Neural cell (in vitro differentiated cells): Measurements from ENCODE around the gene TMED7. TPM values are rescaled to one million over a fixed set of nuclear protein-coding genes. Genes with fewer than 3 reads are reported as not detected.

Source experiments
- H2AFZ ChIP-seq: fragments of 200-600, 300-800 bp; sonication (generic), shearing (Covaris generic); 2 replicates; pipeline ENCODE4 v1.6.0; 2014; ENCODE audit warnings: low read depth, mild to moderate bottlenecking, antibody characterized with exemption, low read length, moderate library complexity
- H3F3A ChIP-seq: fragments of 200-600 bp; shearing (Covaris generic); 2 replicates; pipeline ENCODE4 v1.6.1; 2016; ENCODE audit warnings: mild to moderate bottlenecking, moderate library complexity, mixed read lengths, antibody characterized with exemption, low read length; ENCODE audit not compliant: insufficient read depth, poor library complexity, severe bottlenecking
- H3K27ac ChIP-seq: fragments of 200-600, 300-800 bp; sonication (generic), shearing (Covaris generic); 2 replicates; pipeline ENCODE4 v1.5.1; 2014; ENCODE audit warnings: mild to moderate bottlenecking, low read length, moderate library complexity
- H3K27me3 ChIP-seq: fragments of 300-800, 200-600 bp; sonication (generic), shearing (Covaris generic); 2 replicates; pipeline ENCODE4 v1.6.0; 2014; ENCODE audit warnings: mild to moderate bottlenecking, low read depth, low read length, moderate library complexity; ENCODE audit not compliant: insufficient read depth
- H3K36me3 ChIP-seq: fragments of 300-800, 200-600 bp; sonication (generic), shearing (Covaris generic); 2 replicates; pipeline ENCODE4 v1.5.1; 2014; ENCODE audit warnings: mild to moderate bottlenecking, antibody characterized with exemption, low read length, moderate library complexity; ENCODE audit not compliant: insufficient read depth
- H3K4me2 ChIP-seq: fragments of 300-800, 200-600 bp; sonication (generic), shearing (Covaris generic); 2 replicates; pipeline ENCODE4 v1.6.0; 2014; ENCODE audit warnings: mild to moderate bottlenecking, low read length
- H3K4me3 ChIP-seq: fragments of 300-800, 200-600 bp; sonication (generic), shearing (Covaris generic); 2 replicates; pipeline ENCODE4 v1.5.1; 2014; ENCODE audit warnings: mild to moderate bottlenecking, low read length, moderate library complexity
- H3K79me2 ChIP-seq: fragments of 200-600 bp; shearing (Covaris generic); replicated peaks from 2 replicates; pipeline ENCODE4 v1.6.0; 2014; ENCODE audit warnings: mild to moderate bottlenecking, low read length, moderate library complexity; ENCODE audit not compliant: insufficient read depth
- H3K9ac ChIP-seq: fragments of 300-800, 200-600 bp; sonication (generic), shearing (Covaris generic); 2 replicates; pipeline ENCODE4 v1.6.1; 2016; ENCODE audit warnings: mild to moderate bottlenecking, low read length, mixed read lengths
- H3K9me2 ChIP-seq: fragments of 200-600 bp; shearing (Covaris generic); 2 replicates; pipeline ENCODE4 v1.6.1; 2016; ENCODE audit warnings: mild to moderate bottlenecking, low read length, mixed read lengths; ENCODE audit not compliant: insufficient read depth
- H3K9me3 ChIP-seq: fragments of 200-600, 300-800 bp; sonication (generic), shearing (Covaris generic); 2 replicates; pipeline ENCODE4 v1.6.1; 2016; ENCODE audit warnings: mild to moderate bottlenecking, mixed run types, low read length, moderate library complexity, mixed read lengths
- H4K20me1 ChIP-seq: fragments of 200-600 bp; shearing (Covaris generic); 2 replicates; pipeline ENCODE4 v1.6.1; 2016; ENCODE audit warnings: mild to moderate bottlenecking, mixed run types; ENCODE audit not compliant: insufficient read depth
- CTCF ChIP-seq: fragments of 450-650 bp; IDR thresholded peaks from 2 replicates; pipeline ENCODE4 v1.5.1; 2014; ENCODE audit warnings: antibody characterized with exemption, mild to moderate bottlenecking, moderate library complexity; ENCODE audit not compliant: poor library complexity, severe bottlenecking
- EP300 ChIP-seq: fragments of 450-650 bp; conservative IDR thresholded peaks from 2 replicates; pipeline ENCODE4 v1.6.1; 2014; ENCODE audit warnings: antibody characterized with exemption, mild to moderate bottlenecking, moderate library complexity; ENCODE audit not compliant: poor library complexity, severe bottlenecking
- EZH2 ChIP-seq: fragments of 200-600, 300-800 bp; shearing (Covaris generic), sonication (generic); IDR thresholded peaks from 2 replicates; pipeline ENCODE4 v1.6.1; 2014; ENCODE audit warnings: antibody characterized with exemption, low read length, borderline replicate concordance, mild to moderate bottlenecking; ENCODE audit not compliant: insufficient read depth, poor library complexity, severe bottlenecking
- MXI1 ChIP-seq: fragments of 450-650 bp; conservative IDR thresholded peaks from 2 replicates; pipeline ENCODE4 v1.6.1; 2014; ENCODE audit warnings: antibody characterized with exemption, mild to moderate bottlenecking; ENCODE audit not compliant: poor library complexity, severe bottlenecking
- POLR2AphosphoS5 ChIP-seq: IDR thresholded peaks from 2 replicates; pipeline ENCODE4 v1.6.1; 2012
- RAD21 ChIP-seq: fragments of 450-650 bp; conservative IDR thresholded peaks from 2 replicates; pipeline ENCODE4 v1.6.1; 2014; ENCODE audit warnings: antibody characterized with exemption, mild to moderate bottlenecking, moderate library complexity
- SMC3 ChIP-seq: fragments of 450-650 bp; conservative IDR thresholded peaks from 2 replicates; pipeline ENCODE4 v1.6.1; 2014; ENCODE audit warnings: antibody characterized with exemption, mild to moderate bottlenecking, moderate library complexity; ENCODE audit not compliant: poor library complexity
- TAF1 ChIP-seq: IDR thresholded peaks from 2 replicates; pipeline ENCODE4 v1.6.1; 2012; ENCODE audit warnings: low read depth
- polyA plus RNA-seq: library from polyadenylated mRNA; depleted of rRNA; stranded (reverse); fragments of >200 nt; gene quantifications from 2 replicates; pipeline ENCODE4 v1.2.3, GENCODE V29; 2014
- TF ChIP-seq, protein P1 (sequence below): IDR thresholded peaks from 2 replicates; pipeline ENCODE4 v1.6.1; 2012; ENCODE audit warnings: borderline replicate concordance

Gene TMED7
- polyA plus RNA-seq, 1 donor from 2014 or later: 74.3 TPM

GRCh38 chr5:115584501-115584900 is 41.3 kb downstream of the TMED7 start:
- Histone ChIP-seq H4K20me1 (no peaks in the 10 kb centered on the region), H3K9me2 (no peaks in the 10 kb centered on the region), H3K36me3 (no peaks in the 10 kb centered on the region), H3K9ac (no peak overlapping the region), H3K9me3 (no peaks in the 10 kb centered on the region), H3K4me3 (no peak overlapping the region), H2AFZ (no peak overlapping the region), H3K27me3 (no peaks in the 10 kb centered on the region), H3F3A (no peaks in the 10 kb centered on the region), H3K79me2 (no peaks in the 10 kb centered on the region), H3K4me2 (no peak overlapping the region), H3K27ac (no peak overlapping the region)
- TF ChIP-seq, protein P1, sequence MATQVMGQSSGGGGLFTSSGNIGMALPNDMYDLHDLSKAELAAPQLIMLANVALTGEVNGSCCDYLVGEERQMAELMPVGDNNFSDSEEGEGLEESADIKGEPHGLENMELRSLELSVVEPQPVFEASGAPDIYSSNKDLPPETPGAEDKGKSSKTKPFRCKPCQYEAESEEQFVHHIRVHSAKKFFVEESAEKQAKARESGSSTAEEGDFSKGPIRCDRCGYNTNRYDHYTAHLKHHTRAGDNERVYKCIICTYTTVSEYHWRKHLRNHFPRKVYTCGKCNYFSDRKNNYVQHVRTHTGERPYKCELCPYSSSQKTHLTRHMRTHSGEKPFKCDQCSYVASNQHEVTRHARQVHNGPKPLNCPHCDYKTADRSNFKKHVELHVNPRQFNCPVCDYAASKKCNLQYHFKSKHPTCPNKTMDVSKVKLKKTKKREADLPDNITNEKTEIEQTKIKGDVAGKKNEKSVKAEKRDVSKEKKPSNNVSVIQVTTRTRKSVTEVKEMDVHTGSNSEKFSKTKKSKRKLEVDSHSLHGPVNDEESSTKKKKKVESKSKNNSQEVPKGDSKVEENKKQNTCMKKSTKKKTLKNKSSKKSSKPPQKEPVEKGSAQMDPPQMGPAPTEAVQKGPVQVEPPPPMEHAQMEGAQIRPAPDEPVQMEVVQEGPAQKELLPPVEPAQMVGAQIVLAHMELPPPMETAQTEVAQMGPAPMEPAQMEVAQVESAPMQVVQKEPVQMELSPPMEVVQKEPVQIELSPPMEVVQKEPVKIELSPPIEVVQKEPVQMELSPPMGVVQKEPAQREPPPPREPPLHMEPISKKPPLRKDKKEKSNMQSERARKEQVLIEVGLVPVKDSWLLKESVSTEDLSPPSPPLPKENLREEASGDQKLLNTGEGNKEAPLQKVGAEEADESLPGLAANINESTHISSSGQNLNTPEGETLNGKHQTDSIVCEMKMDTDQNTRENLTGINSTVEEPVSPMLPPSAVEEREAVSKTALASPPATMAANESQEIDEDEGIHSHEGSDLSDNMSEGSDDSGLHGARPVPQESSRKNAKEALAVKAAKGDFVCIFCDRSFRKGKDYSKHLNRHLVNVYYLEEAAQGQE: no peak
- TF ChIP-seq POLR2AphosphoS5 (no peak), CTCF (no peak), MXI1 (no peak), SMC3 (no peak), TAF1 (no peak), EZH2 (no peak), EP300 (no peak), RAD21 (no peak)

GRCh38 chr5:115583474-115583873 is 42.4 kb downstream of the TMED7 start:
- Histone ChIP-seq H3F3A (no peaks in the 10 kb centered on the region), H3K27ac (no peak overlapping the region), H3K9ac (no peak overlapping the region), H3K4me3 (no peak overlapping the region), H3K27me3 (no peaks in the 10 kb centered on the region), H3K4me2 (no peak overlapping the region), H3K79me2 (no peaks in the 10 kb centered on the region), H4K20me1 (no peaks in the 10 kb centered on the region), H3K9me3 (no peaks in the 10 kb centered on the region), H2AFZ (no peak overlapping the region), H3K9me2 (no peaks in the 10 kb centered on the region), H3K36me3 (no peaks in the 10 kb centered on the region)
- TF ChIP-seq EZH2 (no peak), EP300 (no peak), TAF1 (no peak), CTCF (no peak), RAD21 (no peak), SMC3 (no peak), MXI1 (no peak), POLR2AphosphoS5 (no peak)
- TF ChIP-seq, protein P1: no peak
